ENCODE measurements around the gene ANGPTL1. TPM values are rescaled to one million over a fixed set of nuclear protein-coding genes. Genes with fewer than 3 reads are reported as not detected.

The ANGPTL1 gene
- total RNA-seq, 1 donor from 2014 or later = under 0.01 TPM

Other genes with a start within 250 kb of the ANGPTL1 start
- gene RALGPS2, start 145.8 kb downstream of the ANGPTL1 start, total RNA-seq = 17.9 and 19.4 TPM in 2 replicates
- gene FAM20B, start 154.8 kb upstream of the ANGPTL1 start, total RNA-seq = 19.2 and 25.6 TPM in 2 replicates
- gene TOR3A, start 211.0 kb upstream of the ANGPTL1 start, total RNA-seq = 24.8 and 31.5 TPM in 2 replicates